ENCODE data around the gene SNAI3. TPM values are rescaled to one million over a fixed set of nuclear protein-coding genes. Genes with fewer than 3 reads are reported as not detected.

Gene SNAI3
- polyA plus RNA-seq, 1 experiment = 0.04 TPM

DNA sequence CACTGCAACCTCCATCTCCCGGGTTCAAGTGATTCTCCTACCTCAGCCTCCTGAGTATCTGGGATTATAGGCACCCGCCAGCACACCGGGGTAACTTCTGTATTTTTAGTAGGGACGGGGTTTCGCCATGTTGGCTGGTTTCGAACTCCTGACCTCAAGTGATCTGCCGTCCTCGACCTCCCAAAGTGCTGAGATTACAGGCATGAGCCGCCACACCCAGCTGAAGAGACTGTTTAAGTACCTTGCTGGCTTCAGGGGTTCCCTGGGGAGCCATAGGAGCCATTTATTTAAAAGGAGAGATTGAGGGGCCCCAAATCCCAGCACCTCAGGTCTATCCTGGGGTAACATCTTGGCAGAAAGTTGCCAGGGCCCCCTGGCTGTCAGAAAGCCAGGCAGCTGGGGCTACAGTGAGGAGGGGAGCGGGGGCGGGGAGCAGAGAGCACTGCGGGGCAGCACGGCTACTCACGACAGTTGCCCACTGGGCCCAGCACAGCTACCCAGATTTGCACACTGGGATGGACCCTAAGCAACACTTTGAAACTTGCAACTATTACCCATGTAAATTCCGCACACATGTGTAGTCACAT, 1.6 kb downstream of the SNAI3 start:
- ChIA-PET CTCF (interaction anchor here (1.1 kb wide), 2 partner anchors 10 to 21 kb away, joined by 3 read pairs; partner anchors contain the start of gene MVD), POLR2A (interaction anchor here (1.0 kb wide), 1 partner anchor 115 kb away, joined by 3 read pairs; no protein-coding TSS in a partner anchor)
- H3K9me3 ChIP-seq (ENCODE audit: control insufficient read depth, insufficient read depth, low read length) = no peaks in the 10 kb centered on the region; the same call in 1 of the 2 replicates
- TF ChIP-seq, protein P1, sequence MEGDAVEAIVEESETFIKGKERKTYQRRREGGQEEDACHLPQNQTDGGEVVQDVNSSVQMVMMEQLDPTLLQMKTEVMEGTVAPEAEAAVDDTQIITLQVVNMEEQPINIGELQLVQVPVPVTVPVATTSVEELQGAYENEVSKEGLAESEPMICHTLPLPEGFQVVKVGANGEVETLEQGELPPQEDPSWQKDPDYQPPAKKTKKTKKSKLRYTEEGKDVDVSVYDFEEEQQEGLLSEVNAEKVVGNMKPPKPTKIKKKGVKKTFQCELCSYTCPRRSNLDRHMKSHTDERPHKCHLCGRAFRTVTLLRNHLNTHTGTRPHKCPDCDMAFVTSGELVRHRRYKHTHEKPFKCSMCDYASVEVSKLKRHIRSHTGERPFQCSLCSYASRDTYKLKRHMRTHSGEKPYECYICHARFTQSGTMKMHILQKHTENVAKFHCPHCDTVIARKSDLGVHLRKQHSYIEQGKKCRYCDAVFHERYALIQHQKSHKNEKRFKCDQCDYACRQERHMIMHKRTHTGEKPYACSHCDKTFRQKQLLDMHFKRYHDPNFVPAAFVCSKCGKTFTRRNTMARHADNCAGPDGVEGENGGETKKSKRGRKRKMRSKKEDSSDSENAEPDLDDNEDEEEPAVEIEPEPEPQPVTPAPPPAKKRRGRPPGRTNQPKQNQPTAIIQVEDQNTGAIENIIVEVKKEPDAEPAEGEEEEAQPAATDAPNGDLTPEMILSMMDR (IDR thresholded peaks at IDR 0.05; ENCODE audit: low read depth, low read length) = no peak
- H3K27ac ChIP-seq (ENCODE audit: low read depth, low read length) = no peak overlapping the region
- H3K27me3 ChIP-seq (ENCODE audit: control insufficient read depth, insufficient read depth, low read length) = peaks cover 23% of the 10 kb centered on the region
- DNase-seq (ENCODE audit: low read depth, low spot score) = no peak
- H3K4me3 ChIP-seq (ENCODE audit: low read depth, low read length) = no peak overlapping the region

DNA sequence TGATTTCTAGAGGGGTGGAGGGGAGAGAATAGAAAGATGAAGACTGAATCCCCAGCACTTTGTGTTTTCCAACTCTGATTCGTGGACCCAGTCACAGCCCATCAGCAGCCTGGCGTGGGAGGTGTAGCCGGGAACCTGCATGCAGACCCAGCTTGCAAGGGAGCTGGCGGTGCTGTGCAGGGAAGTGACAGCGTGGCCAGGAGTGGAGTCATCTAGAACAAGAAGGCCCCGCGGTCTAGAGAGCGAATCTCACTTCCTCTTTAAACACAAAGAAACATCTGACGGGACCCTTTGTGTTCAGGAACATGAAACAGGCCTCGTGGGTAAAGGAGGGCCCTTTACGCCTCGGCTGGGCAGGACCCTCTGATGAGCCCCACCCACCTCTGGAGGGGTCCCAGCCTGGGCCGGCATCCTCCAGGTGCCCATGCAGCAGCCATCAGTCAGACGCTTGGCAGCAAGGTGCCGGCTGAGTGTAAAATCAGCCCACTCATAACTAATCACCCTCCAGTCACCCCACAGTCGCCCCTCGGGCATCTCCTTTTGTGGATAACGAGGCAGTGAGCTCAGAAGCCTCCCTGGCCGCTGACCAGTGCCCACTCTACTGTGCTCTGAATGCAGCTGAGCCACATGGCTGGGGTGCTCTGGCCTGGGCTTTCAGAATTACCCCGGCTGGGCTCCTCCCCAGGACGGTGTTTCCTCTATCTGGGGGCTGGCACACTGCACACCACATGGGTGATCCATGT, 4.4 kb downstream of the SNAI3 start:
- TF ChIP-seq, protein P1 (IDR thresholded peaks at IDR 0.05; ENCODE audit: low read depth, low read length) = no peak
- H3K27ac ChIP-seq (ENCODE audit: low read depth, low read length) = no peak overlapping the region
- H3K9me3 ChIP-seq (ENCODE audit: control insufficient read depth, insufficient read depth, low read length) = no peaks in the 10 kb centered on the region; the same call in 1 of the 2 replicates
- peaks cover 8% of the 10 kb centered on the region for H3K27me3 ChIP-seq (ENCODE audit: control insufficient read depth, insufficient read depth, low read length)
- DNase-seq (ENCODE audit: low read depth, low spot score) = no peak
- no peak overlapping the region for H3K4me3 ChIP-seq (ENCODE audit: low read depth, low read length)
- POLR2A ChIA-PET = interaction anchor here (0.8 kb wide), 1 partner anchor 19 kb away, joined by 3 read pairs; the partner anchor contains the start of gene MVD
- CTCF ChIA-PET = no interaction called here

DNA sequence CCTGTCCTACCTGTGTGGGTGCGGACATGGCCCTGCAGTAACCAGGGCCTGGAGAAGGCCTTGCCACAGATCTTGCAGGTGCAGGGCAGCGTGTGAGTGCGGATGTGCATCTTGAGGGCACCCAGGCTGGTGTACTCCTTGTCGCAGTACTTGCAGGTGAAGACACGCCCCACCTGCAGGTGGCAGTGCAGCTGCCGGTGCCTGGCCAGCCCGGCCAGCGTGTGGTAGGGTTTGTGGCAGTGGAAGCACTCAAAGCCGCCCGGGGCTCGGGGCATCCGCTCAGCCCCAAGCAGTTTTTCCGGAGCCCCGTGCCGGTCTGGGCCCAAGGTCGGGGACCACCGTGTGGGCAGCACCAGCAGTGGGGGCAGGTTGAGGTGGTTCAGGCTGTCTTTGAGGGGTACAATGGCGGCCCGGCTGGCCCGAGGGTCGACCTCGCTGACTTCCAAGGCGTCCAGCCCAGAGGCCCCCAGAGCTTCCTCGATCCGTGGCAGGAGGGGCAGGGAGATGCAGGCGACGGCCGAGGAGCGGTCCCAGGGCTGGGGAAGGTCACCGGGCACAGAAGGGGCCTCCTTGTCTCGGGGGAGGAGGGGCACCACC, 5.1 kb downstream of the SNAI3 start:
- ChIA-PET POLR2A (interaction anchor here (0.8 kb wide), 1 partner anchor 18 kb away, joined by 3 read pairs; the partner anchor contains the start of gene MVD), CTCF (no interaction called here)
- H3K4me3 ChIP-seq (ENCODE audit: low read depth, low read length) = no peak overlapping the region
- no peak for DNase-seq (ENCODE audit: low read depth, low spot score)
- H3K27ac ChIP-seq (ENCODE audit: low read depth, low read length) = no peak overlapping the region
- peaks cover 8% of the 10 kb centered on the region for H3K27me3 ChIP-seq (ENCODE audit: control insufficient read depth, insufficient read depth, low read length)
- TF ChIP-seq, protein P1 (IDR thresholded peaks at IDR 0.05; ENCODE audit: low read depth, low read length) = peak; percentile 11; the same call in 1 of the 2 replicates
- no peaks in the 10 kb centered on the region; the same call in 1 of the 2 replicates for H3K9me3 ChIP-seq (ENCODE audit: control insufficient read depth, insufficient read depth, low read length)

DNA sequence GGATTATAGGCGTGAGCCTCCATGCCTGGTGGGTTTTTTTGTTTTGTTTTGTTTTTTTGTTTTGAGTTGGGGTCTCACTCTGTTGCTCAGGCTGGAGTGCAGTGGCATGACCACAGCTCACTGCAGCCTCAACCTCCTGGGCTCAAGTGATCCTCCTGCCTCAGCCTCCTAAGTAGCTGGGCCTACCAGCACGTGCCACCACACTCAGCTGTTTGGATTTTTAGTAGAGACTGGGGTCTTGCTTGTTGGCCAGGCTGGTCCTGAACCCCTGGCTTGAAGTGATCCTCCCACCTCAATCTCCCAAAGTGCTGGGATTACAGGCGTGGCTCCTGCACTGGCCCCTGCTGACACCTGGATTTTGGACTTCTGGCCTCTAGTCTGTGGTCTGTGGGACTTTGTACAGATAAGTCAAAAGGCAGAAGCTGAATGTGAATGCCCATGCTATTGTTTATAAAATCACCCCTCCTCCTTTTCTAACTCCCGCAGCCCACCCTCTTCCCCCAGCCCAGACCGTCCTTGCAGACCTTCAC, 5.7 kb downstream of the SNAI3 start:
- no peak for DNase-seq (ENCODE audit: low read depth, low spot score)
- peaks cover 6% of the 10 kb centered on the region for H3K27me3 ChIP-seq (ENCODE audit: control insufficient read depth, insufficient read depth, low read length)
- POLR2A ChIA-PET = interaction anchor here (0.7 kb wide), 1 partner anchor 18 kb away, joined by 10 read pairs; the partner anchor contains the start of gene MVD
- H3K9me3 ChIP-seq (ENCODE audit: control insufficient read depth, insufficient read depth, low read length) = no peaks in the 10 kb centered on the region; the same call in 1 of the 2 replicates
- no peak overlapping the region for H3K4me3 ChIP-seq (ENCODE audit: low read depth, low read length)
- CTCF ChIA-PET = interaction anchor here (0.6 kb wide), 2 partner anchors 9 to 59 kb away, joined by 3 to 4 read pairs; no protein-coding TSS in a partner anchor
- TF ChIP-seq, protein P1 (IDR thresholded peaks at IDR 0.05; ENCODE audit: low read depth, low read length) = no peak
- H3K27ac ChIP-seq (ENCODE audit: low read depth, low read length) = no peak overlapping the region
